Subcutaneous abdominal adipose tissue (tissue), 5 donors: ENCODE data around the gene EI24.

Experiments used
- H3K27ac ChIP-seq: one replicate; pipeline ENCODE4 v1.7.0; 2013; ENCODE audit warnings: low read depth, mild to moderate bottlenecking, inconsistent platforms, low read length, moderate library complexity
- H3K27me3 ChIP-seq, 5 donors: one replicate each; pipeline ENCODE4 v1.7.0; 2013; ENCODE audit warnings: low read length in 5 of 5, inconsistent platforms in 1 of 5; ENCODE audit not compliant: control insufficient read depth in 5 of 5, insufficient read depth in 4 of 5
- H3K36me3 ChIP-seq, 5 donors: one replicate each; pipeline ENCODE4 v1.7.0; 2013; ENCODE audit warnings: low read length in 5 of 5; ENCODE audit not compliant: control insufficient read depth in 5 of 5, insufficient read depth in 5 of 5
- H3K4me1 ChIP-seq, 5 donors: one replicate each; pipeline ENCODE4 v1.7.0; 2013; ENCODE audit warnings: low read length in 5 of 5, mild to moderate bottlenecking in 3 of 5, moderate library complexity in 1 of 5; ENCODE audit not compliant: control insufficient read depth in 5 of 5, insufficient read depth in 5 of 5
- H3K4me3 ChIP-seq, 5 donors: one replicate each; pipeline ENCODE4 v1.7.0; 2013; ENCODE audit warnings: low read length in 5 of 5, low read depth in 1 of 5
- H3K9ac ChIP-seq, 5 donors: one replicate each; pipeline ENCODE4 v1.7.0; 2013; ENCODE audit warnings: low read length in 5 of 5, mild to moderate bottlenecking in 4 of 5, moderate library complexity in 3 of 5
- H3K9me3 ChIP-seq, 5 donors: one replicate each; pipeline ENCODE4 v1.7.0; 2013; ENCODE audit warnings: low read length in 5 of 5; ENCODE audit not compliant: control insufficient read depth in 5 of 5
- donor health status: healthy.
- donor health status: healthy.
- donor health status: healthy.
- donor health status: healthy.
- donor health status: healthy.

EI24 gene

DNA sequence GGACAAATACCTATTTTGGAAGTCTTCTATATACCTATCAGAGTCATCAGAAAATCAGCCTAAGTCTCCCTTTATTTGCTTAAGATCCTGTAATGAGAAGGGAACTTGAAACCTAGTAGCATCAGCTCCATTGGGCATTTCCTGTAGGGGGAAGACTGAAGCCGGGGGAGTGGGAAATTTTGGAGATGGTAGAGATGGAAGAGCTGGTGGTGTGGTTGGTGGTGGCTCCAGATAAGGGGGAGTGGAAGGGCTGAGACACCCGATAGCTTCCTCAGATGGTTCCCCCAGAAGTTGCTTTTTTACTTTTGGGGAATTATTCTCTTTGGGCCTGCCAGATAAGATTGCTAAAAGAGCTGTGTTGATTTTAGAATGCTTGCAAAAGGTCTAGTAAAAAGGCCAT, 16.4 kb upstream of the EI24 start:
- peaks cover 14 to 26% (median 25%) of the 10 kb centered on the region in 5 donors for H3K9me3 ChIP-seq
- peak overlapping the region in 1 of 5 donors; percentile 25 for H3K4me3 ChIP-seq
- no peak overlapping the region for H3K9ac ChIP-seq
- no peaks in the 10 kb centered on the region for H3K27me3 ChIP-seq
- H3K27ac ChIP-seq: no peak overlapping the region
- H3K36me3 ChIP-seq: no peaks in the 10 kb centered on the region
- no peaks in the 10 kb centered on the region for H3K4me1 ChIP-seq

DNA sequence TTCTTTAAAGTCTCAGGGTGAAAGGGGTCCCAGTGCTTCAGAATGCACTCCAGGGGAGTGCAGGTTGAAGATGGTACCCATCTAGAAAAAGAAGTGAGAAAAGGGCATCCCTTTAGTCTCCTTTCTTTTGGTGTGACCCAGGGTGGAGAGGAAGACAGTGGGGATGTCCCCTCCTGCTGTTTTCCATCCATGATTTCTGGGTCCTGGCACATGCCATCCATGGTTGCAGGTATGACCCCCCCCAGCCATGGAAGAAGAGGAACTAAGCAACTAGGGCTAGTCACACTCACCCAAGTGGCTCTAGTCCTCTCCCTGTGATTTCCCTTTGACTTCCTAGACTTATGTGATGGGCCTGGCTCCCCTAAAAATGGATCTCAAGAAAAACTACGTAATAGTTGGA, 15.9 kb upstream of the EI24 start:
- peak overlapping the region in 3 of 5 donors; percentile 16 to 42 (median 25) for H3K4me3 ChIP-seq
- no peaks in the 10 kb centered on the region for H3K27me3 ChIP-seq
- H3K4me1 ChIP-seq: no peaks in the 10 kb centered on the region
- no peaks in the 10 kb centered on the region for H3K36me3 ChIP-seq
- no peak overlapping the region for H3K9ac ChIP-seq
- peaks cover 14 to 26% (median 25%) of the 10 kb centered on the region in 5 donors for H3K9me3 ChIP-seq
- no peak overlapping the region for H3K27ac ChIP-seq

DNA sequence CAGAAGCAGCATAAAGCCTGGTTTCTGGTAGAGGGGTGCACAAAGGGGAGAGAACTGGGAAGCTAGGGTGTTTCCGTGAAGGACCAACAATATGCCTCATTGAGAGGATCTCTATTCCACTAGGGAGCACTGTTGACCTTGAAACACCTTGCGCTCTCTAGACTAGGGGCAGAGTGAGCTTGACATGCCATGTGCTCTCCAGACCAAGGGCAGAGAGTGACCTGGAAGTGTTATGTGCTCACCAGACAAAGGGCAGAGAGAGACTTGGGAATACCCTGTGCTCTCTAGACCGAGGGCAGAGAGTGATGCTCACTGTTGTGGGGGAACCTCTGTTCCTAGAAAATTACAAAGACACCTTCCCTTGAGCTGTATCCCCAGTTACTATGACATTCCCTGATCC, 15.2 kb upstream of the EI24 start:
- no peak overlapping the region for H3K9ac ChIP-seq
- no peaks in the 10 kb centered on the region for H3K36me3 ChIP-seq
- no peak overlapping the region for H3K4me3 ChIP-seq
- H3K9me3 ChIP-seq: peaks cover 14 to 26% (median 25%) of the 10 kb centered on the region in 5 donors
- H3K27me3 ChIP-seq: no peaks in the 10 kb centered on the region
- H3K4me1 ChIP-seq: no peaks in the 10 kb centered on the region
- H3K27ac ChIP-seq: no peak overlapping the region

DNA sequence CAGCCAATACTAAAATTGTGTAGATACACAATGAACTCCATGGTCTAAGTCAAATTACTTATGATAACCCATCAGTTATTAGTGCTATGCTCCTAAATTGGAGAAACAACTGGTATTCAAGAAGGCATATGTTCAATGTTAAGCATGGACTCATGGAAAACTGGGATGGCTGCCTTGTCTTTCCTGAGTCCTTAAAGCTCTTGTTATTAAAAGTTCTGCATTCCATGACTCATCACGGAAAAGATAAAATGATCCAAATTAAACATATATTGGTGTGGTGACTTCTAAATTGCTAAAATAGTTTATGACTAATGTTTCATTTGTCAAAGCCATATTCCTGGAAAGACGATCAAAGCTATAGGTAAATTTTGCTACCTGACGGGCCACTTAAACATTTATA, 9.4 kb upstream of the EI24 start:
- no peaks in the 10 kb centered on the region for H3K27me3 ChIP-seq

DNA sequence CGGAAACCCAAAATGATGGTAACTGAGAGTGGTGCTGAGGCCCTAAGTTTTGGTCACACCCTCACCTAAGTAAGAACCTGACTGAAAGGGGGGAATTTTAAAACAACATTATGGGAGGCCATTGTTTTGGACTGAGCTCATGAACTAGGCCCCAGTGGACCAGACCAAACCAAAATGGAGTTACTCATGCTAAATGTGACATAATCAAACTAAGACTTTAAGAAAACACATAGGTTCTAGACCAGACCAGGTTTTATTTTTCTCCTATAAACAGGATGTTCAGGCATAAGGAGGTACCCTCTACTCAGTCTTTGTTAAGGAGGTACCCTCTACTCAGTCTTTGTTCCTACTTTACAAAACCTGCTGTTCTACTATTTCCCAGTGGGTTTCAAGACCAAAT, 7.4 kb upstream of the EI24 start:
- Histone ChIP-seq H3K36me3 (no peaks in the 10 kb centered on the region), H3K27me3 (no peaks in the 10 kb centered on the region), H3K4me3 (no peak overlapping the region), H3K4me1 (no peaks in the 10 kb centered on the region), H3K27ac (no peak overlapping the region), H3K9ac (no peak overlapping the region), H3K9me3 (no peaks in the 10 kb centered on the region)

More for the DNA sequence above, 9.4 kb upstream of the EI24 start:
- Histone ChIP-seq H3K4me1 (no peaks in the 10 kb centered on the region), H3K9ac (no peak overlapping the region), H3K36me3 (no peaks in the 10 kb centered on the region), H3K4me3 (no peak overlapping the region), H3K27ac (no peak overlapping the region), H3K9me3 (no peaks in the 10 kb centered on the region)

DNA sequence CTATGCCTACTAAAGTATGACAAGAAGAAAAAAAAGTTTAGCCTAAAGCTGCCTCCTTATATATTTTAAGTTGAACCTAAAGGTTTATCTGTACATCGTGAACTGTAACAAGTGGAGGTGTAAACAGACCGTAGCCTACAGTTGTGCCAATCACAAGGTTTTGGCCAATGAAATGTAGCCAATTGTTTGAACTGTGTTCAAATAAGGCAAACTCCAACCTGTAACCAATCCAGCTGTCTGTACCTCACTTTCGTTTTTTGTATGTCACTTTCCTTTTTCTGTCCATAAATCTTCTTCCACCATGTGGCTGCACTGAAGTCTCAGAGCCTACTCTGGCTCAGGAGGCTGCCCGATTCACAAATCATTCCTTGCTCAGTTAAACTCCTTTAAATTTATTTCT, 6.8 kb upstream of the EI24 start:
- H3K27ac ChIP-seq: no peak overlapping the region
- H3K9ac ChIP-seq: no peak overlapping the region
- H3K4me1 ChIP-seq: no peaks in the 10 kb centered on the region
- H3K27me3 ChIP-seq: no peaks in the 10 kb centered on the region
- H3K36me3 ChIP-seq: no peaks in the 10 kb centered on the region
- H3K4me3 ChIP-seq: no peak overlapping the region
- no peaks in the 10 kb centered on the region for H3K9me3 ChIP-seq

DNA sequence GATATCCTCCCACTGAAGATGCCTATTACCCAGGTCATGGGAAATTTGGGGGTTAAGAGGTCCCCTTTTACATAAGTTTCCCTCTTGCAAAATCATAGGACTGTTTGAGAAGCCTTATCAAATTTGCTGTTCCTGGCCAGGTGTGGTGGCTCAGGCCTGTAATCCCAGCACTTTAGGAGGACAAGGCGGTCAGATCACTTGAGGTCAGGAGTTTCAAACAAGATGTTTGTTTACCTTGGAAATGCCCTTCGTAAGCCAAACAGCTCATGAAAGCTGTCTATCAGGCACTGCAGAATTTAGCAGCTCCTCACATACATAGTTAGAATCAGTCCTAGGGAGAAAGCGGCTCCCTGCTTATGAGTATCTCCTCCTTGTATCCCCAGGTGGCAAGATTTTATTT, 4.9 kb upstream of the EI24 start:
- H3K9me3 ChIP-seq: no peaks in the 10 kb centered on the region
- H3K27me3 ChIP-seq: no peaks in the 10 kb centered on the region
- no peaks in the 10 kb centered on the region for H3K36me3 ChIP-seq
- H3K4me3 ChIP-seq: no peak overlapping the region
- peaks cover 0 to 4% (median 0%) of the 10 kb centered on the region in 5 donors for H3K4me1 ChIP-seq
- no peak overlapping the region for H3K27ac ChIP-seq
- H3K9ac ChIP-seq: no peak overlapping the region

DNA sequence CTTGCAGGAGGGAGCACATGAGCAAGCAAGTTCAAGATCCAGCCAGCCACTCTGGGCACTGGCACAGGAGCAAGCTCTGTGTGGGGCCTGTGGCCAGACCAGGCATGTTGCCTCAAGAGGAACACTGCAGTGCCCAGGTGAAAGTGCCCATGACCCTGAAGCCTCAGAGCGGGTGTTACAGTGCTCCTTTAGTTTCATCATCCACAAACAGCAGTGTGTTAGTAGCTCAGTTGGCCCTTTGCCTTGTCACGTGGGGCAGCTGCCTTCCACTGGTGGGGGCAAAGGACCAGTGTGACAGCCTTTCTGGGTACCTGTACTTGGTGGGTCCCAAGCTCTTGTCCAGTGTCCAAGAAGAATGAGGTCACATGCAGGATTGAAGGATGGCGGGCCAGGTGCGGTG, 3.0 kb upstream of the EI24 start:
- Histone ChIP-seq H3K4me3 (no peak overlapping the region), H3K36me3 (no peaks in the 10 kb centered on the region), H3K4me1 (peaks cover 6 to 22% (median 18%) of the 10 kb centered on the region in 5 donors), H3K9ac (no peak overlapping the region), H3K27ac (no peak overlapping the region), H3K27me3 (no peaks in the 10 kb centered on the region), H3K9me3 (no peaks in the 10 kb centered on the region)

DNA sequence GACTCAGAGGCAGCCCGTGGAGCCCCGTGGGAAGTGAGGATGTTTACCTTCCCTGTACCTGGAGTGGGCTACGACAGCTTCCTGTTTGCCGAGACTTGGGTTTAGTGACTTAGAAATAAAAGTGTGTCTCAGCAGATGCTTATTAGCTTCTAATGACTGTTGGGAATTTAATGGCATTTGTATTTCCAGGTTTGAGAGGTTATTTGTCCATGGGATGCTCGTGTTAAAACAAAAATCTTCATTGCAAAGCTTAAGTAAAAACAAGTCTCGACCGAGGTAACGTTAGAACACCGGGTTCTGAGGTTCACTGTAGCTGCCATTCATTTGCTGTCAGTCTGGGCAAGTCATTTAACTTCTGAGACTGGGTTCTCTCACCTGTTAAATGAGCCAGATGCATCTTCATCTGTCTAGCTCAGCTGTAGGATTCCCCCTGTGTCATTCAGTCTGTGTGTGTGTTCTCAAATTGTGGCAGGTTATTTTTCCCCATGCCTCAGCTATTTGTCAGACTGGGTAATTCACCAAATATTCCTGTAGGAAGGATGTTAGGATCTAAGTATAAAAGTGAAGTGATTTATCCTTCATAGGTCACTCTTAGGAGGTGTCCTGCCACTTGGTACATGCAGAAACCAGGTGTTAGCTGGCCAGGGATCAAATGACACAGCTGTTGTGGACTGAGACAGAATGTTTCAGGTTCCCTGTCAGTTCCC, 791 bp downstream of the EI24 start:
- Histone ChIP-seq H3K27me3 (no peaks in the 10 kb centered on the region), H3K4me3 (peak overlapping the region; percentile 81 to 91 (median 89)), H3K27ac (peak overlapping the region; percentile 76), H3K9ac (peak overlapping the region; percentile 85 to 99 (median 97)), H3K9me3 (no peaks in the 10 kb centered on the region), H3K4me1 (peaks cover 6 to 22% (median 20%) of the 10 kb centered on the region in 5 donors), H3K36me3 (peaks cover 6 to 22% (median 18%) of the 10 kb centered on the region in 5 donors)

DNA sequence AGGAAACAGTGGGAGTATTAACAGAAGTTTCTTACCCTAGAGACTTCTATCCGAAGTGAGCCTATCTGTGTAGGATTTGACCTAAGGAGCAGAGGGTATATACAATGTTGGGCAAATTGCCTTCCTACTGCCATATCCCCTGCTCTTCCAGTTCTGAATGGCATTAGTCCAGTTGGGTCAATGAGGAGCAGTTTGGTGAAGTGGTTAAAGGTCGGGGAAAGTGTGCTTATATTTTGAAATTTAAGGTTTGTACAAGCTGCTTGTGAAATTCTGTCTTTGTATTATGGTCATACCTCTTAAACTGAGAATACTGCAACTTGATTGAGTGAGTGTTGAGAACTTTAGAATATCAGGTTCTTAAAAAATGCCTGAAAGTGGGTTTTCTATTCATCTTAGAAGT, 1.7 kb downstream of the EI24 start:
- Histone ChIP-seq H3K9me3 (no peaks in the 10 kb centered on the region), H3K9ac (peak overlapping the region in 4 of 5 donors; percentile 38 to 99 (median 93)), H3K4me3 (peak overlapping the region in 1 of 5 donors; percentile 11), H3K4me1 (peaks cover 6 to 22% (median 20%) of the 10 kb centered on the region in 5 donors), H3K36me3 (peaks cover 11 to 31% (median 27%) of the 10 kb centered on the region in 5 donors), H3K27ac (peak overlapping the region; percentile 76), H3K27me3 (no peaks in the 10 kb centered on the region)
